HG02623 (cell line): Measurements from ENCODE around the gene MEPE.
A peak's percentile ranks its signal among the peaks of the same experiment; 100 is the strongest.

Experiments
- ATAC-seq: cut with Tn5 transposase; IDR thresholded peaks from one replicate; pipeline ENCODE4 v1.9.1; 2021; ENCODE audit warnings: moderate library complexity; ENCODE audit not compliant: unreplicated experiment

Gene MEPE

GRCh38 chr4:87839592-87839946 lies 6.8 kb downstream of the MEPE start:
- no peak for ATAC-seq

GRCh38 chr4:87840149-87840548 lies 7.4 kb downstream of the MEPE start:
- ATAC-seq, result no peak

- ATAC-seq, result no peak
These were observed 11.2 kb downstream of the MEPE start for GRCh38 chr4:87843936-87844335.

GRCh38 chr4:87844452-87844851 lies 11.7 kb downstream of the MEPE start:
- ATAC-seq, result no peak

- ATAC-seq, result no peak
These were observed 13.5 kb downstream of the MEPE start for GRCh38 chr4:87846226-87846625.

GRCh38 chr4:87848622-87849351 lies 16.0 kb downstream of the MEPE start:
- ATAC-seq, result peak; percentile 79

GRCh38 chr4:87849612-87850011 lies 16.8 kb downstream of the MEPE start:
- ATAC-seq, result no peak

- no peak for ATAC-seq
These were observed 18.6 kb downstream of the MEPE start for GRCh38 chr4:87851332-87851731.

- ATAC-seq, result no peak
These were observed 19.2 kb downstream of the MEPE start for GRCh38 chr4:87851953-87852352.

GRCh38 chr4:87853108-87853507 lies 20.3 kb downstream of the MEPE start:
- ATAC-seq, result no peak

GRCh38 chr4:87853891-87854290 lies 21.1 kb downstream of the MEPE start:
- no peak for ATAC-seq

- ATAC-seq, result no peak
These were observed 22.8 kb downstream of the MEPE start for GRCh38 chr4:87855559-87855958.

- ATAC-seq, result no peak
These were observed 24.0 kb downstream of the MEPE start for GRCh38 chr4:87856816-87857215.

- no peak for ATAC-seq
These were observed 25.0 kb downstream of the MEPE start for GRCh38 chr4:87857789-87858188.

- ATAC-seq, result no peak
These were observed 29.5 kb downstream of the MEPE start for GRCh38 chr4:87862236-87862635.

- ATAC-seq, result no peak
These were observed 30.7 kb downstream of the MEPE start for GRCh38 chr4:87863486-87863885.

GRCh38 chr4:87864321-87864720 lies 31.6 kb downstream of the MEPE start:
- ATAC-seq, result no peak

GRCh38 chr4:87865288-87865687 lies 32.5 kb downstream of the MEPE start:
- no peak for ATAC-seq

GRCh38 chr4:87865960-87866598 lies 33.3 kb downstream of the MEPE start:
- no peak for ATAC-seq

- no peak for ATAC-seq
These were observed 35.8 kb downstream of the MEPE start for GRCh38 chr4:87868522-87868921.

- no peak for ATAC-seq
These were observed 39.3 kb downstream of the MEPE start for GRCh38 chr4:87872028-87872427.

- no peak for ATAC-seq
These were observed 42.4 kb downstream of the MEPE start for GRCh38 chr4:87875191-87875590.

GRCh38 chr4:87880106-87880505 lies 47.3 kb downstream of the MEPE start:
- no peak for ATAC-seq
